ENCODE data around the gene TMEM19. TPM values are rescaled to one million over a fixed set of nuclear protein-coding genes. Genes with fewer than 3 reads are reported as not detected.
"Not testable (repeated sequence)": the region's sequence is repeated elsewhere in the genome, so short reads cannot be mapped to it uniquely, and the experiment has no call there.

The TMEM19 gene
- total RNA-seq, 1 experiment from 2014 or later, result 18.9 TPM

GRCh38 chr12:71702181-71702580 lies 16.3 kb downstream of the TMEM19 start:
- H3K4me3 ChIP-seq (replicated peaks in 1 of 2; ENCODE audit: low read depth in 1 of 2, low read length in 2 of 2); DNase-seq (ENCODE audit: low read depth, low spot score); H3K4me2 ChIP-seq (ENCODE audit: low read length); H2AFZ ChIP-seq (ENCODE audit: low read depth, low read length, poor library complexity, severe bottlenecking); H3K36me3 ChIP-seq (ENCODE audit: control insufficient read depth in 1 of 2, insufficient read depth in 2 of 2, low read length in 2 of 2); BruUV-seq (replicated peaks); ATAC-seq; RAD21 ChIA-PET (ENCODE audit: low non-redundant PET in 1 of 2, low total read pairs in 2 of 2, uncharacterized antibody in 2 of 2, unreplicated experiment in 2 of 2); H3K9me3 ChIP-seq (ENCODE audit: control insufficient read depth in 1 of 2, insufficient read depth in 1 of 2, low read depth in 1 of 2, low read length in 2 of 2); CTCF ChIA-PET; POLR2A ChIA-PET; H3K27ac ChIP-seq (ENCODE audit: low read depth, low read length); H3K9ac ChIP-seq (ENCODE audit: low read length); H3K79me2 ChIP-seq (ENCODE audit: insufficient read depth, low read length); H3K27me3 ChIP-seq (ENCODE audit: insufficient read depth, low read length); H3K4me1 ChIP-seq (ENCODE audit: control insufficient read depth in 1 of 2, insufficient read depth in 2 of 2, low read length in 2 of 2); H3K9me2 ChIP-seq (ENCODE audit: insufficient read depth); H4K20me1 ChIP-seq (ENCODE audit: insufficient read depth); intact Hi-C loops (cut with micrococcal nuclease): not testable (repeated sequence)

- BruUV-seq (replicated peaks), result no TSS peak
Observed at GRCh38 chr12:71702590-71702989, 16.7 kb downstream of the TMEM19 start.

GRCh38 chr12:71703206-71703605 lies 17.3 kb downstream of the TMEM19 start:
- Histone ChIP-seq H3K9me3 (ENCODE audit: control insufficient read depth in 1 of 2, insufficient read depth in 1 of 2, low read depth in 1 of 2, low read length in 2 of 2) (no peaks in the 10 kb centered on the region), H3K9ac (ENCODE audit: low read length) (no peak overlapping the region), H3K4me1 (ENCODE audit: control insufficient read depth in 1 of 2, insufficient read depth in 2 of 2, low read length in 2 of 2) (peaks cover 2 to 9% of the 10 kb centered on the region in 2 experiments; a peak in 2 of 4 replicates), H3K36me3 (ENCODE audit: control insufficient read depth in 1 of 2, insufficient read depth in 2 of 2, low read length in 2 of 2) (no peaks in the 10 kb centered on the region), H3K9me2 (ENCODE audit: insufficient read depth) (no peaks in the 10 kb centered on the region), H3K27me3 (ENCODE audit: insufficient read depth, low read length) (no peaks in the 10 kb centered on the region), H3K79me2 (ENCODE audit: insufficient read depth, low read length) (no peaks in the 10 kb centered on the region), H3K27ac (ENCODE audit: low read depth, low read length) (no peak overlapping the region), H4K20me1 (ENCODE audit: insufficient read depth) (no peaks in the 10 kb centered on the region), H3K4me3 (replicated peaks in 1 of 2; ENCODE audit: low read depth in 1 of 2, low read length in 2 of 2) (no peak overlapping the region), H3K4me2 (ENCODE audit: low read length) (no peak overlapping the region), H2AFZ (ENCODE audit: low read depth, low read length, poor library complexity, severe bottlenecking) (no peak overlapping the region)
- ATAC-seq (no peak), DNase-seq (ENCODE audit: low read depth, low spot score) (no peak)
- intact Hi-C loops (cut with micrococcal nuclease), result no loop called here
- ChIA-PET CTCF (no interaction called here), RAD21 (ENCODE audit: low non-redundant PET in 1 of 2, low total read pairs in 2 of 2, uncharacterized antibody in 2 of 2, unreplicated experiment in 2 of 2) (no interaction called here), POLR2A (interaction anchor here (1.1 kb wide), 1 partner anchor 17 kb away, joined by 5 read pairs; the partner anchor contains the start of gene TMEM19)
- BruUV-seq (replicated peaks), result no TSS peak
- TF ChIP-seq POLR2AphosphoS5 (IDR thresholded peaks at IDR 0.05; ENCODE audit: low read depth, low read length), result no peak
- TF ChIP-seq TCF7L2 (IDR thresholded peaks at IDR 0.05; ENCODE audit: borderline replicate concordance, extremely low read depth, insufficient read depth, insufficient read length), result no peak
- TF ChIP-seq CBX3 (IDR thresholded peaks at IDR 0.05; ENCODE audit: low read depth), result no peak
- no peak for TF ChIP-seq RAD21 (IDR thresholded peaks at IDR 0.05; ENCODE audit: low read depth)
- TF ChIP-seq FOSL1 (IDR thresholded peaks at IDR 0.05; ENCODE audit: low read depth), result no peak
- no peak for TF ChIP-seq CTCF (IDR thresholded peaks at IDR 0.05 in 2 of 3, conservative IDR thresholded peaks at IDR 0.05 in 1 of 3; ENCODE audit: borderline replicate concordance in 1 of 3, insufficient read depth in 1 of 3, low read depth in 2 of 3, low read length in 2 of 3)
- TF ChIP-seq YY1 (IDR thresholded peaks at IDR 0.05; ENCODE audit: extremely low read depth, insufficient replicate concordance, low read depth, low read length), result no peak
- no peak for TF ChIP-seq ZNF274 (IDR thresholded peaks at IDR 0.05; ENCODE audit: low read depth, low read length)
- no peak for TF ChIP-seq MAX (IDR thresholded peaks at IDR 0.05)
- TF ChIP-seq JUND (IDR thresholded peaks at IDR 0.05), result no peak
- no peak for TF ChIP-seq EGR1 (IDR thresholded peaks at IDR 0.05; ENCODE audit: low read depth)
- no peak for TF ChIP-seq CEBPB (IDR thresholded peaks at IDR 0.05; ENCODE audit: low read depth)

More at GRCh38 chr12:71702590-71702989, 16.7 kb downstream of the TMEM19 start:
- TF ChIP-seq EGR1 (IDR thresholded peaks at IDR 0.05; ENCODE audit: low read depth) (no peak), SP1 (IDR thresholded peaks at IDR 0.05; ENCODE audit: low read depth) (no peak), POLR2AphosphoS5 (IDR thresholded peaks at IDR 0.05; ENCODE audit: low read depth, low read length) (no peak), JUND (IDR thresholded peaks at IDR 0.05) (no peak), EZH2phosphoT487 (IDR thresholded peaks at IDR 0.05; ENCODE audit: borderline replicate concordance) (no peak)
- peaks cover 2 to 3% of the 10 kb centered on the region in 2 experiments; a peak in 2 of 4 replicates for H3K4me1 ChIP-seq (ENCODE audit: control insufficient read depth in 1 of 2, insufficient read depth in 2 of 2, low read length in 2 of 2)
- H3K27ac ChIP-seq (ENCODE audit: low read depth, low read length), result no peak overlapping the region
- ChIA-PET CTCF (no interaction called here), POLR2A (no interaction called here), RAD21 (ENCODE audit: low non-redundant PET in 1 of 2, low total read pairs in 2 of 2, uncharacterized antibody in 2 of 2, unreplicated experiment in 2 of 2) (no interaction called here)
- DNase-seq (ENCODE audit: low read depth, low spot score) (no peak), ATAC-seq (no peak)
- H3K79me2 ChIP-seq (ENCODE audit: insufficient read depth, low read length), result no peaks in the 10 kb centered on the region
- intact Hi-C loops (cut with micrococcal nuclease), result no loop called here
- no peaks in the 10 kb centered on the region for H3K9me2 ChIP-seq (ENCODE audit: insufficient read depth)
- H4K20me1 ChIP-seq (ENCODE audit: insufficient read depth), result no peaks in the 10 kb centered on the region
- H3K9me3 ChIP-seq (ENCODE audit: control insufficient read depth in 1 of 2, insufficient read depth in 1 of 2, low read depth in 1 of 2, low read length in 2 of 2), result no peaks in the 10 kb centered on the region
- no peak overlapping the region for H3K4me3 ChIP-seq (replicated peaks in 1 of 2; ENCODE audit: low read depth in 1 of 2, low read length in 2 of 2)
- H3K36me3 ChIP-seq (ENCODE audit: control insufficient read depth in 1 of 2, insufficient read depth in 2 of 2, low read length in 2 of 2), result no peaks in the 10 kb centered on the region; a peak in 1 of 4 replicates
- H3K4me2 ChIP-seq (ENCODE audit: low read length), result no peak overlapping the region
- no peak overlapping the region for H2AFZ ChIP-seq (ENCODE audit: low read depth, low read length, poor library complexity, severe bottlenecking)
- no peaks in the 10 kb centered on the region for H3K27me3 ChIP-seq (ENCODE audit: insufficient read depth, low read length)
- H3K9ac ChIP-seq (ENCODE audit: low read length), result no peak overlapping the region
